Stomach (tissue), 9 donors: ENCODE results near the gene VAPA. TPM values are rescaled to one million over a fixed set of nuclear protein-coding genes. Genes with fewer than 3 reads are reported as not detected.

Experiments used
- DNase-seq, 2 donors: peaks; one replicate each; pipeline versions ENCODE4 v3.0.0 to v3.0.0-alpha.2; 2013 to 2019
- H3K27ac ChIP-seq, 5 donors: fragments of 200-600 bp in 4 of 5; sonication (generic) in 4 of 5; one replicate each; pipeline ENCODE4 v1.5.1; 2013 to 2019; ENCODE audit warnings: mild to moderate bottlenecking in 1 of 5, moderate library complexity in 1 of 5
- H3K27me3 ChIP-seq, 3 donors: fragments of 200-600 bp; sonication (generic); one replicate each; pipeline ENCODE4 v1.5.1; 2017 to 2019; ENCODE audit warnings: mixed run types in 1 of 3
- H3K36me3 ChIP-seq, 4 donors: fragments of 200-600 bp; sonication (generic); 1 replicate in 3 of 4; 2 replicates in 1 of 4; pipeline ENCODE4 v1.5.1; 2016 to 2019
- H3K4me1 ChIP-seq, 4 donors: fragments of 200-600 bp; sonication (generic); one replicate each; pipeline ENCODE4 v1.5.1; 2016 to 2019
- H3K4me3 ChIP-seq, 4 donors: fragments of 200-600 bp; sonication (generic) in 3 of 4; one replicate each; pipeline ENCODE4 v1.5.1; 2016 to 2019; ENCODE audit warnings: mild to moderate bottlenecking in 1 of 4
- H3K9me3 ChIP-seq, 4 donors: fragments of 200-600 bp; sonication (generic); one replicate each; pipeline ENCODE4 v1.5.1; 2016 to 2019
- CTCF ChIP-seq, 7 experiments: fragments of 450-650 bp in 4 of 7; fragments of 200-600 bp in 3 of 7; sonication (generic) in 3 of 7; IDR thresholded peaks; one replicate each; pipeline ENCODE4 v1.5.1; 2016 to 2019; ENCODE audit warnings: antibody characterized with exemption in 7 of 7, control low read depth in 2 of 7, mild to moderate bottlenecking in 1 of 7
- EP300 ChIP-seq: sonication (generic); formaldehyde crosslinking; IDR thresholded peaks from one replicate; pipeline ENCODE4 v1.6.1; 2017; ENCODE audit warnings: antibody characterized with exemption
- POLR2A ChIP-seq, 4 donors: fragments of 450-650 bp; IDR thresholded peaks; one replicate each; pipeline ENCODE4 v1.6.1; 2016; ENCODE audit warnings: antibody characterized with exemption in 4 of 4, control low read depth in 2 of 4, mild to moderate bottlenecking in 1 of 4, moderate library complexity in 1 of 4
- POLR2AphosphoS5 ChIP-seq, 3 donors: sonication (generic); formaldehyde crosslinking; IDR thresholded peaks; one replicate each; pipeline ENCODE4 v1.6.1; 2016; ENCODE audit warnings: antibody characterized with exemption in 3 of 3
- WGBS, 5 donors: extraction: QIAGEN DNeasy Blood & Tissue Kit in 3 of 5; methylation state at CpG; one replicate each; pipeline versions ENCODE4 v1.1.5 to v1.1.7; 2013 to 2018; 5-methylcytosine and 5-hydroxymethylcytosine counted together
- intact Hi-C: fragments of 100-400 bp; cut with DNase I; formaldehyde crosslinking; loops from one replicate; pipeline ENCODE4 v1.15.1; 2023; ENCODE audit warnings: low total_unique reads
- polyA plus RNA-seq, 3 donors: library from polyadenylated mRNA; stranded (reverse); fragments of 200-250 nt; gene quantifications; one replicate each; pipeline ENCODE4 v1.2.3, GENCODE V29; 2013
- total RNA-seq, 5 donors: library from RNA; depleted of rRNA; stranded (reverse); fragments of >200 nt; gene quantifications; one replicate each; pipeline versions ENCODE4 v1.1.0 to v1.2.3, GENCODE V29; 2014 to 2016
- donor health status: healthy with polysubstance abuse.
- donor health status: Bipolar disorder and iron deficiency.
- donor health status: healthy.

Gene VAPA
- total and polyA plus RNA-seq, 8 donors: 113 to 822 (median 169) TPM

GRCh38 chr18:9916077-9916639 lies 2.3 kb downstream of the VAPA start:
- Histone ChIP-seq H3K27ac (peak overlapping the region; percentile 42 to 100 (median 99)), H3K4me3 (peak overlapping the region; percentile 90 to 96 (median 94)), H3K27me3 (no peaks in the 10 kb centered on the region), H3K4me1 (peaks cover 51 to 66% (median 58%) of the 10 kb centered on the region in 4 donors), H3K9me3 (no peaks in the 10 kb centered on the region), H3K36me3 (no peaks in the 10 kb centered on the region)
- DNase-seq: peak in 1 of 2 donors; percentile 39
- intact Hi-C loops: no loop called here
- TF ChIP-seq EP300: no peak
- no peak for TF ChIP-seq POLR2AphosphoS5 (IDR thresholded peaks at IDR 0.05)
- TF ChIP-seq POLR2A (IDR thresholded peaks at IDR 0.05): no peak
- TF ChIP-seq CTCF (IDR thresholded peaks at IDR 0.05): no peak
- 3 to 14% (median 7%) methylated on average over 2 of the region's 2 CpGs for whole genome bisulfite sequencing, 5 donors

GRCh38 chr18:9916808-9917207 lies 3.0 kb downstream of the VAPA start:
- peak overlapping the region in 3 of 4 donors; percentile 90 to 96 (median 94) for H3K4me3 ChIP-seq
- TF ChIP-seq POLR2AphosphoS5 (IDR thresholded peaks at IDR 0.05) (no peak), POLR2A (IDR thresholded peaks at IDR 0.05) (no peak), CTCF (IDR thresholded peaks at IDR 0.05) (no peak), EP300 (no peak)
- DNase-seq: no peak
- WGBS, 5 donors: 69 to 74% (median 72%) methylated on average over 3 of the region's 3 CpGs
- H3K4me1 ChIP-seq: peaks cover 51 to 72% (median 64%) of the 10 kb centered on the region in 4 donors
- H3K36me3 ChIP-seq: no peaks in the 10 kb centered on the region
- intact Hi-C loops: no loop called here
- no peaks in the 10 kb centered on the region for H3K9me3 ChIP-seq
- no peaks in the 10 kb centered on the region for H3K27me3 ChIP-seq
- H3K27ac ChIP-seq: peak overlapping the region in 4 of 5 donors; percentile 99 to 100 (median 100)

DNA sequence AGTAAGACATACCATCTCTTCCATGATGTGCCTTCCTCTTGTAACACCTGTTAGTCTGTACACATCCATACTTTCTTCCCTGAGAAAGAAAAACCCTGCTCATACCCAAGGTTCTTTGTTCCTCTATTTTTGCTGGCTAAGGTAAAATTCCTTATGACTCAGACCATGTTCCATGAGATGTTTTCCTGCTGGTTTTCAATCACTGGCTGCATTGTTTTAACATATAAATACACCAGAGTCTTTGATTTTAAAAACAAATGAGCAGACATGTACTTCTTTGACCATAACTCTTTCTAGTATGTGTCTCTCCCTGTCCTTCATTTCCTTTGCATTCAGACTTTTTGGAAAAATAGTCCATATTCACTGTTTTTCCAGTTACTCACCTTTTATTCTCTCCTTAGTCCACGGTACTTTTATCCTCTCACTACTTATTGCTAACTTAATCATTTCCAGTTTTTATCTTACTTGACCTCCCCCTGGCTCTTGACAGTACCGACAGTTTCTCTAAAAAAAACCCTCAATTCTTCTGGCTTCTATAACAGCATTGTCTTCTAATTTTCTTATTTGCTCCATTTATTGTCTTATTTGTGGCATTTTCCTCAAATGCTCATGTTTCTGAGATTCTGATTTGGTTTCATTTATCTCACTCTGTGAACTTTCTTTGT lies 4.3 kb downstream of the VAPA start:
- Histone ChIP-seq H3K9me3 (no peaks in the 10 kb centered on the region), H3K27ac (peak overlapping the region in 3 of 5 donors; percentile 29 to 49 (median 32)), H3K27me3 (no peaks in the 10 kb centered on the region), H3K36me3 (no peaks in the 10 kb centered on the region), H3K4me1 (peaks cover 48 to 80% (median 70%) of the 10 kb centered on the region in 4 donors), H3K4me3 (peak overlapping the region in 1 of 4 donors; percentile 94)
- DNase-seq: no peak
- WGBS, 5 donors: 12 to 26% (median 16%) methylated on average over 2 of the region's 2 CpGs
- intact Hi-C loops: no loop called here
- TF ChIP-seq POLR2AphosphoS5 (IDR thresholded peaks at IDR 0.05) (no peak), CTCF (IDR thresholded peaks at IDR 0.05) (no peak), POLR2A (IDR thresholded peaks at IDR 0.05) (no peak)

- 64 to 68% (median 65%) methylated on average over 8 of the region's 8 CpGs for WGBS, 5 donors
- TF ChIP-seq POLR2A (IDR thresholded peaks at IDR 0.05) (no peak), POLR2AphosphoS5 (IDR thresholded peaks at IDR 0.05) (no peak), EP300 (no peak), CTCF (IDR thresholded peaks at IDR 0.05) (no peak)
- Histone ChIP-seq H3K27ac (no peak overlapping the region), H3K4me1 (peaks cover 51 to 94% (median 85%) of the 10 kb centered on the region in 4 donors), H3K36me3 (no peaks in the 10 kb centered on the region), H3K4me3 (peak overlapping the region in 1 of 4 donors; percentile 15), H3K27me3 (no peaks in the 10 kb centered on the region), H3K9me3 (no peaks in the 10 kb centered on the region)
- DNase-seq: no peak
- intact Hi-C loops: no loop called here
Measured at GRCh38 chr18:9919564-9920232, 5.9 kb downstream of the VAPA start.
